Right lobe of liver (tissue), 4 donors: ENCODE results near the gene SLC34A3.

ENCODE experiments used
- POLR2A ChIP-seq: fragments of 450-650 bp; IDR thresholded peaks from one replicate; pipeline ENCODE4 v1.6.1; 2017; ENCODE audit warnings: antibody characterized with exemption, mild to moderate bottlenecking
- TF ChIP-seq, protein P1 (sequence below), 4 donors: fragments of 200-600 bp in 3 of 4; fragments of 450-650 bp in 1 of 4; IDR thresholded peaks; one replicate each; pipeline versions ENCODE4 v1.5.1 to v1.8.0; 2016 to 2022; ENCODE audit warnings: antibody characterized with exemption in 4 of 4, mild to moderate bottlenecking in 2 of 4
- donor health status: DM: no; HTN: no; CAD: no.
- donor health status: DM: no; HTN: no; CAD: no.
- donor health status: DM: no; HTN: yes; CAD: no.

DNA sequence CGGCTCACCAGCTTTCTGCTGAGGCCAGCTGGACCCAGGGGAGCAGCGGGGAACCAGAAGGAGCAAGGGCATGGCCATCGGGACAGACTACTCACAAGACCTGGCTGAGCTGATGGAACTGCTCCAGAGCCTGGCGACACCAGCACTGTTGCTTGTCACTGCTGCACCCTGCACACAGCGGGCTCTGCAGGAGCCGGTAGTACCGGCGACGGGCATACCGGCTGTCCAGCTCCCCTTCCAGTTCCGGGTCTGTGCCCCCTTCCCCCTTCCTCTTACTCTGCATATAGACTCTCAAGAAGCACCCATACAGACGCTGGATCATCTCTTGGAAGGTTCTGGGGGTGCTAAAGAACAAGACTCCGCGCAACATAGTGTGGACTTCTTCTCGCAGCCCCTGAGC, 43.3 kb upstream of the SLC34A3 start:
- TF ChIP-seq, protein P1, sequence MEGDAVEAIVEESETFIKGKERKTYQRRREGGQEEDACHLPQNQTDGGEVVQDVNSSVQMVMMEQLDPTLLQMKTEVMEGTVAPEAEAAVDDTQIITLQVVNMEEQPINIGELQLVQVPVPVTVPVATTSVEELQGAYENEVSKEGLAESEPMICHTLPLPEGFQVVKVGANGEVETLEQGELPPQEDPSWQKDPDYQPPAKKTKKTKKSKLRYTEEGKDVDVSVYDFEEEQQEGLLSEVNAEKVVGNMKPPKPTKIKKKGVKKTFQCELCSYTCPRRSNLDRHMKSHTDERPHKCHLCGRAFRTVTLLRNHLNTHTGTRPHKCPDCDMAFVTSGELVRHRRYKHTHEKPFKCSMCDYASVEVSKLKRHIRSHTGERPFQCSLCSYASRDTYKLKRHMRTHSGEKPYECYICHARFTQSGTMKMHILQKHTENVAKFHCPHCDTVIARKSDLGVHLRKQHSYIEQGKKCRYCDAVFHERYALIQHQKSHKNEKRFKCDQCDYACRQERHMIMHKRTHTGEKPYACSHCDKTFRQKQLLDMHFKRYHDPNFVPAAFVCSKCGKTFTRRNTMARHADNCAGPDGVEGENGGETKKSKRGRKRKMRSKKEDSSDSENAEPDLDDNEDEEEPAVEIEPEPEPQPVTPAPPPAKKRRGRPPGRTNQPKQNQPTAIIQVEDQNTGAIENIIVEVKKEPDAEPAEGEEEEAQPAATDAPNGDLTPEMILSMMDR (IDR thresholded peaks at IDR 0.05): no peak
- TF ChIP-seq POLR2A: no peak
